Mesendoderm (in vitro differentiated cells): ENCODE data around the gene LCLAT1.

ENCODE experiments used
- DNase-seq: peaks from one replicate; pipeline ENCODE4 v3.0.0; 2013
- H2AK5ac ChIP-seq: 2 replicates; pipeline ENCODE4 v1.6.1; 2013; ENCODE audit warnings: low read length, inconsistent platforms
- H2BK120ac ChIP-seq: 2 replicates; pipeline ENCODE4 v1.6.1; 2013; ENCODE audit warnings: low read depth, mild to moderate bottlenecking, low read length, moderate library complexity, mixed read lengths
- H2BK15ac ChIP-seq: replicated peaks from 2 replicates; pipeline ENCODE4 v1.6.1; 2013; ENCODE audit warnings: low read depth, mild to moderate bottlenecking, moderate library complexity
- H2BK5ac ChIP-seq: 2 replicates; pipeline ENCODE4 v1.6.1; 2013; ENCODE audit warnings: low read length, inconsistent platforms
- H3K18ac ChIP-seq: 2 replicates; pipeline ENCODE4 v1.6.1; 2013; ENCODE audit warnings: mild to moderate bottlenecking, low read length, mixed read lengths
- H3K23ac ChIP-seq: one replicate; pipeline ENCODE4 v1.6.1; 2013; ENCODE audit warnings: low read length
- H3K27ac ChIP-seq: 2 replicates; pipeline ENCODE4 v1.5.1; 2013; ENCODE audit warnings: low read depth, mild to moderate bottlenecking, inconsistent platforms, low read length, moderate library complexity
- H3K27me3 ChIP-seq: 2 replicates; pipeline ENCODE4 v1.6.1; 2013; ENCODE audit warnings: low read length, control low read depth, mild to moderate bottlenecking, inconsistent platforms; ENCODE audit not compliant: insufficient read depth, poor library complexity
- H3K36me3 ChIP-seq: 2 replicates; pipeline ENCODE4 v1.6.1; 2013; ENCODE audit warnings: low read length, inconsistent platforms; ENCODE audit not compliant: control insufficient read depth, insufficient read depth
- H3K4ac ChIP-seq: one replicate; pipeline ENCODE4 v1.6.1; 2013; ENCODE audit warnings: low read depth, mild to moderate bottlenecking, low read length, moderate library complexity
- H3K4me1 ChIP-seq: 2 replicates; pipeline ENCODE4 v1.6.1; 2013; ENCODE audit warnings: low read depth, low read length, inconsistent platforms; ENCODE audit not compliant: control insufficient read depth
- H3K4me2 ChIP-seq: 2 replicates; pipeline ENCODE4 v1.6.1; 2013; ENCODE audit warnings: low read length
- H3K4me3 ChIP-seq: 2 replicates; pipeline ENCODE4 v1.5.1; 2013; ENCODE audit warnings: mild to moderate bottlenecking, low read length
- H3K56ac ChIP-seq: one replicate; pipeline ENCODE4 v1.6.1; 2013; ENCODE audit warnings: low read length
- H3K79me1 ChIP-seq: 2 replicates; pipeline ENCODE4 v1.6.1; 2013; ENCODE audit warnings: low read length, inconsistent platforms
- H3K79me2 ChIP-seq: 2 replicates; pipeline ENCODE4 v1.6.1; 2013; ENCODE audit warnings: mild to moderate bottlenecking, low read length; ENCODE audit not compliant: control insufficient read depth, insufficient read depth
- H3K9ac ChIP-seq: 2 replicates; pipeline ENCODE4 v1.6.1; 2013; ENCODE audit warnings: low read length, inconsistent platforms
- H4K5ac ChIP-seq: one replicate; pipeline ENCODE4 v1.6.1; 2013; ENCODE audit warnings: low read length
- H4K8ac ChIP-seq: one replicate; pipeline ENCODE4 v1.6.1; 2013; ENCODE audit warnings: low read depth, mild to moderate bottlenecking, control low read depth, low read length, moderate library complexity
- WGBS: extraction: QIAGEN DNeasy Blood & Tissue Kit; methylation state at CpG from one replicate; pipeline ENCODE4 v1.1.7; 2013; ENCODE audit warnings: low lambda C conversion rate, missing lambda C conversion rate; ENCODE audit not compliant: insufficient coverage; ENCODE audit errors: extremely low coverage; 5-methylcytosine and 5-hydroxymethylcytosine counted together

Gene LCLAT1

DNA sequence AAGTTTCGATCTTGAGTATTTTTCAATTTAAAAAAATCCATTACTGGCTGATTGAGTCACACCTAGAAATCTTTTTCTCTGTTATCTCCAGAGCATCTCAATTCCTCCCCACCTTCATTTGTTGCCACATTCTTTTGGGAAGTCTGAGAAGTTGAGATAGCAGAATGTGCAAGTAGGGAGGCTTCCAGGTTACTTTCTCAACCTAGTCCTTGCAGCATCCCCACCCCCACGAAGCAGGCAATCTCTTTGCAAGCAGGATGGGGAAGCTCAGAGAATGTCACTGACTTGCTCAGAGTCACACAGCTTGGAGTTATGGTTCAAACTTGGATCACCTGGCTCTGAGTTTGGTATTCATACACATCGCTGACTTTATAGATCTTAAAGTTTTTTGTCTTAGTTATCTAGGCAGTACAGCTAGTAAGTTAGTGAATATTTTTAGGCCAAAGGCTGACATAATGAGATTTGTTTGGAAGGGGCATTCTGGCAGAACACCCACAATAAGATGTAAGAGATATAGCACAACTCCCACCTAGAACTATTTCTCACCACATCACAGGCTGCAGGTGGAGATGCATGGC, 25.9 kb upstream of the LCLAT1 start:
- H3K27ac ChIP-seq = no peak overlapping the region

GRCh38 chr2:30421604-30422443, 25.2 kb upstream of the LCLAT1 start:
- no peak overlapping the region for H3K27ac ChIP-seq
- WGBS = no CpG with 5 or more reads among the region's 11 CpGs

More for the DNA sequence above, 25.9 kb upstream of the LCLAT1 start:
- H3K4ac ChIP-seq = no peak overlapping the region
- H3K36me3 ChIP-seq = no peaks in the 10 kb centered on the region
- H3K9ac ChIP-seq = no peak overlapping the region
- no peak overlapping the region for H2BK15ac ChIP-seq
- no peak overlapping the region for H3K4me2 ChIP-seq
- no peak overlapping the region for H2AK5ac ChIP-seq
- no CpG with 5 or more reads among the region's 3 CpGs for WGBS
- no peak overlapping the region for H2BK5ac ChIP-seq
- no peaks in the 10 kb centered on the region for H3K79me1 ChIP-seq
- no peaks in the 10 kb centered on the region for H3K79me2 ChIP-seq
- H3K4me1 ChIP-seq = peaks cover 3% of the 10 kb centered on the region
- no peak overlapping the region for H3K4me3 ChIP-seq
- H4K5ac ChIP-seq = no peak overlapping the region
- H3K18ac ChIP-seq = no peak overlapping the region
- no peaks in the 10 kb centered on the region for H3K27me3 ChIP-seq
- no peak overlapping the region for H4K8ac ChIP-seq
- DNase-seq = peak; percentile 92
- no peak overlapping the region for H3K23ac ChIP-seq
- no peak overlapping the region for H2BK120ac ChIP-seq
- H3K56ac ChIP-seq = no peak overlapping the region

DNA sequence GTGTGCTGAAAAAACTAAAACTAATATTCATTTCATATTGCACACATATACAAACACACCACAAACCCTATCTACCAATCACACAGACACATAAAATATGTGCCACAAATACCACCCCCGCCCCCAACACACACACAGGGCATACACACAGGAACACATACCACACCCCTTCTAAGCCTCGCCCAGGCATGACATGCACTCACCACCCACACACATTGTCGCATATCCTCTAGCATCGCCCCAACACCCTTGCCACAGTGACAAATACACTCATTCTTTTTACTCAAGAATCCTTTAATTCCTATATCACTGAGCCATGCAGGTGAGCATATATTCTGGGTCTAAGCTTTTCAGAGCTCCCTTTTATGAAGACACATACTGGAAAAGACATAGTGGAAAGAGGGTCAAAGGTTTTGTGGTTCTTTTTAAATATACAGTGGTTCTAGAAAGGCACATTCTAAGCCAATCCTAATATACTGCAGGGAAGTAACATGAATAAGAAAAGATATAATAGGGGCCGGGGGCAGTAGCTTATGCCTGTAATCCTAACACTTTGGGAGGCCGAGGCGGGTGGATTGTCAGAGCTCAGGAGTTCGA, 24.5 kb upstream of the LCLAT1 start:
- Histone ChIP-seq H3K36me3 (no peaks in the 10 kb centered on the region), H2BK120ac (no peak overlapping the region), H2BK15ac (no peak overlapping the region), H3K23ac (no peak overlapping the region), H3K27ac (no peak overlapping the region), H3K79me1 (no peaks in the 10 kb centered on the region), H3K4me3 (no peak overlapping the region), H3K18ac (no peak overlapping the region), H2AK5ac (no peak overlapping the region), H4K8ac (no peak overlapping the region), H3K56ac (no peak overlapping the region), H3K4me1 (peaks cover 3% of the 10 kb centered on the region), H2BK5ac (no peak overlapping the region), H4K5ac (no peak overlapping the region), H3K79me2 (no peaks in the 10 kb centered on the region), H3K9ac (no peak overlapping the region), H3K4me2 (no peak overlapping the region), H3K4ac (no peak overlapping the region), H3K27me3 (no peaks in the 10 kb centered on the region)
- WGBS = 100% methylated on average over 1 of the region's 8 CpGs
- DNase-seq = peak; percentile 34

More at GRCh38 chr2:30421604-30422443, 25.2 kb upstream of the LCLAT1 start:
- H3K4me3 ChIP-seq = no peak overlapping the region
- no peak overlapping the region for H2BK15ac ChIP-seq
- no peak overlapping the region for H3K18ac ChIP-seq
- H2BK5ac ChIP-seq = no peak overlapping the region
- H4K5ac ChIP-seq = no peak overlapping the region
- H2BK120ac ChIP-seq = no peak overlapping the region
- peaks cover 3% of the 10 kb centered on the region for H3K4me1 ChIP-seq
- H4K8ac ChIP-seq = no peak overlapping the region
- peak; percentile 73 for DNase-seq
- H3K23ac ChIP-seq = no peak overlapping the region
- no peak overlapping the region for H2AK5ac ChIP-seq
- H3K9ac ChIP-seq = no peak overlapping the region
- H3K36me3 ChIP-seq = no peaks in the 10 kb centered on the region
- no peaks in the 10 kb centered on the region for H3K79me1 ChIP-seq
- no peak overlapping the region for H3K4ac ChIP-seq
- no peaks in the 10 kb centered on the region for H3K79me2 ChIP-seq
- no peaks in the 10 kb centered on the region for H3K27me3 ChIP-seq
- H3K4me2 ChIP-seq = no peak overlapping the region
- H3K56ac ChIP-seq = no peak overlapping the region

GRCh38 chr2:30424231-30424630, 22.8 kb upstream of the LCLAT1 start:
- Histone ChIP-seq H3K4me3 (no peak overlapping the region), H3K23ac (no peak overlapping the region), H3K4ac (no peak overlapping the region), H2BK15ac (no peak overlapping the region), H3K9ac (no peak overlapping the region), H3K79me1 (no peaks in the 10 kb centered on the region), H3K18ac (no peak overlapping the region), H3K27ac (no peak overlapping the region), H4K8ac (no peak overlapping the region), H2BK120ac (no peak overlapping the region), H3K36me3 (no peaks in the 10 kb centered on the region), H2AK5ac (no peak overlapping the region), H3K27me3 (no peaks in the 10 kb centered on the region), H3K4me2 (no peak overlapping the region), H3K79me2 (no peaks in the 10 kb centered on the region), H3K4me1 (peaks cover 9% of the 10 kb centered on the region), H2BK5ac (no peak overlapping the region), H4K5ac (no peak overlapping the region), H3K56ac (no peak overlapping the region)
- DNase-seq = no peak
- no CpG with 5 or more reads among the region's 1 CpG for WGBS

DNA sequence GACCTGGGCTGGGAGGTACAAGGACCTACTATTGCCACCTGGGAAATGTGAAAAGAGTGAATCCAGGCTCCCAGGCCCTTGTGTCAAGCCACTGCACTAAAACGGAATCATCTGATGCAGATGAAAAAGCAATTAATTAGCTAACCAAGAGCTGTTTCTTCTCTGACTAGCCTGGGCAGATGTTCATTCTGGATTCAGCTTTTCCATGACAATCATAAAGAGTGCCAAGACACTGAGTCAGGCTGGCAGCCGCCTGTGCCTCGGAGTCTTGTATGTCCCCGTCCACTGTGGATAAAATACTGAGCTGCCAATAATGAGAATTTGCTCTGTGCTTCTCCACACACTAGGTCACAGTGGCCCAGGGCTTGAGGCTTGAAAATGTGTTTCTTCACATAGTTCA, 21.7 kb upstream of the LCLAT1 start:
- Histone ChIP-seq H3K4ac (no peak overlapping the region), H2AK5ac (no peak overlapping the region), H4K8ac (no peak overlapping the region), H3K27me3 (no peaks in the 10 kb centered on the region), H3K4me3 (no peak overlapping the region), H3K79me2 (no peaks in the 10 kb centered on the region), H3K23ac (no peak overlapping the region), H3K18ac (no peak overlapping the region), H3K9ac (no peak overlapping the region), H3K27ac (no peak overlapping the region), H3K4me2 (no peak overlapping the region), H4K5ac (no peak overlapping the region), H3K56ac (no peak overlapping the region), H3K36me3 (no peaks in the 10 kb centered on the region), H3K4me1 (peaks cover 9% of the 10 kb centered on the region), H2BK120ac (no peak overlapping the region), H2BK5ac (no peak overlapping the region), H2BK15ac (no peak overlapping the region), H3K79me1 (no peaks in the 10 kb centered on the region)
- no peak for DNase-seq
- WGBS = no CpG with 5 or more reads among the region's 4 CpGs
